A549 (cell line): Measurements from ENCODE around the gene BACE1. TPM values are rescaled to one million over a fixed set of nuclear protein-coding genes. Genes with fewer than 3 reads are reported as not detected.

Experiments used
- ATAC-seq, 2 experiments: fragments of 200-7000 bp in 1 of 2; fragments of >200 bp in 1 of 2; cut with Nextera tagmentation in 1 of 2; cut with Tn5 transposase in 1 of 2; 3 replicates each; pipeline versions ENCODE4 v1.8.0 to v1.9.1; 2018 to 2020; ENCODE audit warnings: mild to moderate bottlenecking in 1 of 2, moderate library complexity in 1 of 2
- CTCF ChIA-PET: fragments of 300-600 bp; sonication (Branson Sonifier 250); formaldehyde crosslinking; extraction: SDS; loops from one replicate; lab custom pipeline; 2021; ENCODE audit warnings: antibody characterized with exemption, inconsistent platforms; lab: Yijun Ruan, JAX
- POLR2A ChIA-PET: fragments of 350-600 bp; formaldehyde crosslinking; extraction: SDS; loops from one replicate; lab custom pipeline; 2021; ENCODE audit warnings: antibody characterized with exemption, inconsistent platforms; lab: Yijun Ruan, JAX
- DNase-seq, 2 experiments: peaks; one replicate each; pipeline versions ENCODE4 v3.0.0 to v3.0.0-alpha.2; 2011 to 2016; ENCODE audit warnings: low read depth in 1 of 2, low spot score in 1 of 2
- FAIRE-seq: peaks from 2 replicates; lab custom pipeline; 2011; peaks lifted over from hg19 to GRCh38; lab: Jason Lieb, UNC
- H3K27ac ChIP-seq, 2 experiments: fragments of >200 bp; sonication (Bioruptor Twin); formaldehyde crosslinking; 3 replicates each; pipeline ENCODE4 v1.5.1; 2016 to 2017
- H3K4me1 ChIP-seq: fragments of >200 bp; sonication (Bioruptor Twin); formaldehyde crosslinking; 3 replicates; pipeline ENCODE4 v1.6.1; 2016
- H3K4me2 ChIP-seq: fragments of >200 bp; sonication (Bioruptor Twin); formaldehyde crosslinking; 3 replicates; pipeline ENCODE4 v1.6.1; 2016
- H3K4me3 ChIP-seq: fragments of >200 bp; sonication (Bioruptor Twin); formaldehyde crosslinking; 3 replicates; pipeline ENCODE4 v1.5.1; 2016
- H3K9me3 ChIP-seq: fragments of >200 bp; sonication (Bioruptor Twin); formaldehyde crosslinking; 3 replicates; pipeline ENCODE4 v1.6.1; 2016
- BHLHE40 ChIP-seq: IDR thresholded peaks from 2 replicates; pipeline ENCODE4 v1.6.1; 2012; ENCODE audit warnings: low read depth, low read length, inconsistent platforms
- CHD2 ChIP-seq: fragments of 150-350 bp; IDR thresholded peaks from 2 replicates; pipeline ENCODE4 v1.6.1; 2014; ENCODE audit warnings: low read length; ENCODE audit not compliant: partially characterized antibody
- E2F6 ChIP-seq: IDR thresholded peaks from 2 replicates; pipeline ENCODE4 v1.6.1; 2012; ENCODE audit warnings: low read depth, borderline replicate concordance
- EHMT2 ChIP-seq: fragments of 200-600 bp; sonication (generic); IDR thresholded peaks from 2 replicates; pipeline ENCODE4 v1.6.1; 2016; ENCODE audit warnings: antibody characterized with exemption, low read depth, mild to moderate bottlenecking, moderate library complexity
- EP300 ChIP-seq, 2 experiments: fragments of >200 bp; sonication (Bioruptor Twin); formaldehyde crosslinking; IDR thresholded peaks; 2 replicates in 1 of 2; 3 replicates in 1 of 2; pipeline ENCODE4 v1.6.1; 2016 to 2017
- ESRRA ChIP-seq: fragments of 150-350 bp; IDR thresholded peaks from 2 replicates; pipeline ENCODE4 v1.6.1; 2014; ENCODE audit warnings: mild to moderate bottlenecking, low read length, borderline replicate concordance
- FOSB ChIP-seq: fragments of 250-450 bp; sonication (Bioruptor Pico); IDR thresholded peaks from 2 replicates; pipeline ENCODE4 v1.5.0; 2020; ENCODE audit warnings: mild to moderate bottlenecking, moderate library complexity
- FOXS1 ChIP-seq: fragments of 250-450 bp; sonication (Bioruptor Pico); IDR thresholded peaks from 2 replicates; pipeline ENCODE4 v1.5.0; 2020; ENCODE audit warnings: mild to moderate bottlenecking, moderate library complexity
- HMGXB4 ChIP-seq: fragments of 250-450 bp; sonication (Bioruptor Pico); IDR thresholded peaks from 2 replicates; pipeline ENCODE4 v1.5.0; 2021; ENCODE audit warnings: mild to moderate bottlenecking, moderate library complexity, borderline replicate concordance
- HOXB13 ChIP-seq: fragments of 250-450 bp; sonication (Bioruptor Pico); IDR thresholded peaks from 2 replicates; pipeline ENCODE4 v1.5.0; 2020; ENCODE audit warnings: low read depth, mild to moderate bottlenecking, moderate library complexity
- JUN ChIP-seq, 2 experiments: fragments of >200 bp; sonication (Bioruptor Twin); formaldehyde crosslinking; IDR thresholded peaks; 2 replicates in 1 of 2; 3 replicates in 1 of 2; pipeline ENCODE4 v1.6.1; 2016 to 2017
- JUNB ChIP-seq: fragments of >200 bp; sonication (Bioruptor Twin); formaldehyde crosslinking; IDR thresholded peaks from 2 replicates; pipeline ENCODE4 v1.6.1; 2016
- MAFK ChIP-seq: fragments of 450-650 bp; IDR thresholded peaks from 2 replicates; pipeline ENCODE4 v1.6.1; 2014; ENCODE audit not compliant: partially characterized antibody
- MAZ ChIP-seq: fragments of 150-350 bp; IDR thresholded peaks from 2 replicates; pipeline ENCODE4 v1.6.1; 2014; ENCODE audit warnings: antibody characterized with exemption, low read depth, low read length, borderline replicate concordance
- NPAS2 ChIP-seq: fragments of 250-450 bp; sonication (Bioruptor Pico); IDR thresholded peaks from 2 replicates; pipeline ENCODE4 v1.8.0; 2022; ENCODE audit warnings: mild to moderate bottlenecking, moderate library complexity, borderline replicate concordance
- PHF8 ChIP-seq: fragments of 200-600 bp; sonication (generic); IDR thresholded peaks from 2 replicates; pipeline ENCODE4 v1.6.1; 2016; ENCODE audit warnings: low read depth, mild to moderate bottlenecking, antibody characterized with exemption, moderate library complexity, borderline replicate concordance
- REST ChIP-seq: fragments of 200-600 bp; sonication (generic); IDR thresholded peaks from 2 replicates; pipeline ENCODE4 v1.6.1; 2016; ENCODE audit warnings: antibody characterized with exemption, mild to moderate bottlenecking, moderate library complexity
- SMC3 ChIP-seq: fragments of >200 bp; sonication (Bioruptor Twin); formaldehyde crosslinking; IDR thresholded peaks from 3 replicates; pipeline ENCODE4 v1.6.1; 2018; ENCODE audit warnings: inconsistent platforms
- SREBF2 ChIP-seq: fragments of 450-650 bp; IDR thresholded peaks from 2 replicates; pipeline ENCODE4 v1.6.1; 2014; ENCODE audit warnings: mild to moderate bottlenecking, moderate library complexity
- TFCP2L1 ChIP-seq: fragments of 250-450 bp; sonication (Bioruptor Pico); IDR thresholded peaks from 2 replicates; pipeline ENCODE4 v1.5.0; 2021; ENCODE audit warnings: mild to moderate bottlenecking
- ZC3H11A ChIP-seq: fragments of 450-650 bp; IDR thresholded peaks from 2 replicates; pipeline ENCODE4 v1.6.1; 2014; ENCODE audit warnings: antibody characterized with exemption, mild to moderate bottlenecking
- ZSCAN20 ChIP-seq: fragments of 250-450 bp; sonication (Bioruptor Pico); IDR thresholded peaks from 2 replicates; pipeline ENCODE4 v1.8.0; 2022; ENCODE audit warnings: mild to moderate bottlenecking, moderate library complexity
- WGBS: methylation state at CpG from one replicate; pipeline ENCODE4 v1.1.6; 2017; ENCODE audit errors: missing lambda C conversion rate; 5-methylcytosine and 5-hydroxymethylcytosine counted together
- polyA plus RNA-seq, 4 experiments: library from polyadenylated mRNA; depleted of rRNA in 3 of 4; stranded (reverse); fragments of >200 nt; fragmentation: RNase III in 1 of 4; extraction: RNeasy Plus Mini Kit Qiagen cat#74134 plus additional on column Dnase treatment in 1 of 4; gene quantifications; 2 replicates in 3 of 4; 3 replicates in 1 of 4; pipeline ENCODE4 v1.2.3, GENCODE V29; 2011 to 2017

BACE1 gene
- polyA plus RNA-seq, 2 of the 4 experiments (the other 2 are of a cell fraction), result 6.1 to 7.8 TPM

GRCh38 chr11:117251506-117251905 lies 64.5 kb downstream of the BACE1 start (continued):
- TF ChIP-seq HMGXB4 (CRISPR knock-in tag) (no peak), PHF8 (no peak), CHD2 (no peak), JUN (IDR thresholded peaks at IDR 0.05) (no peak)

- no peak for ATAC-seq
- no peaks in the 10 kb centered on the region for H3K9me3 ChIP-seq
- WGBS, result 82% methylated on average over 4 of the region's 4 CpGs
- POLR2A ChIA-PET, result no interaction called here
- TF ChIP-seq FOSB (CRISPR knock-in tag), result no peak
- no peak for TF ChIP-seq ZSCAN20 (CRISPR knock-in tag)
- no peak for TF ChIP-seq HOXB13
- TF ChIP-seq EP300 (IDR thresholded peaks at IDR 0.05), result no peak
- no peak for TF ChIP-seq TFCP2L1 (CRISPR knock-in tag)
- no peak for TF ChIP-seq REST
- TF ChIP-seq EHMT2, result no peak
- no peak for TF ChIP-seq SMC3
- TF ChIP-seq ESRRA, result no peak
- no peak for TF ChIP-seq BHLHE40
- TF ChIP-seq SREBF2, result no peak
- no peak for TF ChIP-seq JUNB
- no peak for TF ChIP-seq E2F6
- TF ChIP-seq, all 56 proteins: peak for 0
- DNase-seq (no peak), FAIRE-seq (no peak)
- CTCF ChIA-PET, result no interaction called here
- Histone ChIP-seq H3K4me3 (no peak overlapping the region), H3K27ac (no peak overlapping the region), H3K4me1 (no peaks in the 10 kb centered on the region), H3K4me2 (no peak overlapping the region)
Measured at GRCh38 chr11:117249571-117249970, 66.5 kb downstream of the BACE1 start.

- no peak for ATAC-seq
- Histone ChIP-seq H3K27ac (no peak overlapping the region), H3K9me3 (no peaks in the 10 kb centered on the region), H3K4me2 (no peak overlapping the region), H3K4me1 (no peaks in the 10 kb centered on the region), H3K4me3 (no peak overlapping the region)
- CTCF ChIA-PET, result no interaction called here
- TF ChIP-seq HMGXB4 (CRISPR knock-in tag) (no peak), MAFK (no peak), EP300 (IDR thresholded peaks at IDR 0.05) (no peak), FOXS1 (CRISPR knock-in tag) (no peak), REST (no peak), HOXB13 (no peak), SMC3 (no peak), MAZ (no peak), NPAS2 (CRISPR knock-in tag) (no peak), ZC3H11A (no peak)
- POLR2A ChIA-PET, result no interaction called here
- FAIRE-seq, result no peak
- DNase-seq, result no peak
- 94% methylated on average over 4 of the region's 4 CpGs for WGBS
Measured at GRCh38 chr11:117248341-117248740, 67.7 kb downstream of the BACE1 start.
